GM10266 (cell line): ENCODE measurements around the gene HELZ2.
"Not testable (repeated sequence)": the region's sequence is repeated elsewhere in the genome, so short reads cannot be mapped to it uniquely, and the experiment has no call there.

Experiments
- DNase-seq: peaks from one replicate; pipeline ENCODE4 v3.0.0; 2012; ENCODE audit errors: extremely low spot score
- CTCF ChIP-seq: IDR thresholded peaks from 2 replicates; pipeline ENCODE4 v1.5.1; 2012; ENCODE audit warnings: mild to moderate bottlenecking, low read depth; ENCODE audit not compliant: control insufficient read depth, insufficient read depth; ENCODE audit errors: missing control alignments

Gene HELZ2

DNA sequence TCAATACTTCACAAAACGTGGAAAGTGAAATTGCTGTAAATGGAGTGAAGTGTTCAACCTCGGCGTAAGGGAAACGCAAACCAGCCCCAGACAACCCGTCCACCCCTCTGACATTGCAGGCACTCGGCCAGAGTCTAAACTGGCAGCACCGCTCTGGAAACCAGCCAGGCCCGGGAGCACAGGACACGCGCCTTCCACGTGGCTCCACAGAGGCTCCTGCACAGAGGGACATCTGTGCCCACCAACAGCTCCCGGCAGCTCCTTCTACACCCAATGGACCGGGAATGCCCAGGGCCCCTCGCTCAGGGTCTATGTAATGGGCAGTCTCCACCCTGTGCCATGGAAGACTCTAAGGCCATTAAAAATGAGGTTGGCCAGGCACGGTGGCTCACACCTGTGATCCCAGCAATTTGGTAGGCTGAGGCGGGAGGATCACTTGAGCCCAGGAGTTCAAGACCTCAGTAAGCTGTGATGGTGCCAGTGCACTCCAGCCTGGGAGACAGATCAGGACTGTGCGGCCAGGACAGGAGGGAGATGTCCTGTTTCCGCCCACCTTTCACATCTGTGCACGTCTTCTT, 3.4 kb upstream of the HELZ2 start:
- TF ChIP-seq CTCF: no peak
- DNase-seq: no peak

DNA sequence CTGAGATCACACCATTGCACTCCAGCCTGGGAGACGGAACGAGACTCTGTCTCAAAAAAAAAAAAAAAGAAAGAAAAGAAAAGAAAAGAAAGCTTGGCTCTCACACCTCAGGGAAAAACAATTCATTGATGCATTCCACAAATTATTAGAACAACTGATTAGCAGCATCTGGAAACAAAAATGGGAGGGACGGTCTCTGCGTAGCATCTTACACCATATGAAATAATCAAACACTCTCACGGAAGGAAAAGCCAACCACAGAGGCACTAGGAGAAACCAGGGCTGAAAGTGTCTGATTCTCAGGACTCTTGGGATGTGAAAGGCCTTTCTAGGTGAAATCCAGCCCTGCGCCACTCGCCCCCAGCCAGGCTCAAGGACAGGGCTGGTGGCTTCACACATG, 2.3 kb upstream of the HELZ2 start:
- DNase-seq: no peak
- no peak for TF ChIP-seq CTCF

GRCh38 chr20:63574829-63575743, 1.0 kb upstream of the HELZ2 start:
- TF ChIP-seq CTCF: no peak
- no peak for DNase-seq

DNA sequence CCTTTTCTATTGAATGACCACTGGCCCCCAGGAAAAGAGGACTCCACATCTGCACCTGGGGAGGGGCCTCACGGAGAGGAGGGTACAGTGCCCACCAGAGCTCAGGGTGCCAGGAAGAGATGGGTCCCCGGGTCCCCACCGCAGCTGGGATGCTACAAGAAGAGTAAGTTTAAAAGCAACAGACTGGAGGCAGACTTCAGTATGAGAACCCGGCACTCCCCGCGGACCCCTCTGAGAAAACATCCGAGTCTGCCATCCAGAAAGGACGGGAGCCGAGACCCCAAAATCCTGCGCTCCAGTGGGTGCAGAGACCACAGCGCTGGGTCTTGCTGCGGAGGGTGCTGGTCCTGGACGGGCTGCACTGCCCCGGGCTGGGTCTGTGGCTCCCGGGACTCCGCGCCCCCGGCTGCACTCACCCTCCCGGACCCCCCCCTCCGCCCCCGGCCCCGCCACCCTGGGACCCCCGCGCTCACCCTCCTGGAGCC, 350 bp downstream of the HELZ2 start:
- no peak for DNase-seq
- no peak for TF ChIP-seq CTCF

- no peak for DNase-seq
- peak; percentile 26 for TF ChIP-seq CTCF
Measured at GRCh38 chr20:63572788-63573646, 1.0 kb downstream of the HELZ2 start.

- no peak for DNase-seq
- TF ChIP-seq CTCF: no peak
Measured at GRCh38 chr20:63572071-63572787, 1.8 kb downstream of the HELZ2 start.

GRCh38 chr20:63571087-63571478, 3.0 kb downstream of the HELZ2 start:
- DNase-seq: not testable (repeated sequence)
